Measurements from ENCODE around the gene ETV5.

The ETV5 gene

GRCh38 chr3:186108941-186109865 is at the start of gene ETV5:
Gene ETV5 (minus strand): TSS chr3:186109089. CDS start chr3:186105868, 3,221 bp downstream.
- TF ChIP-seq ZFX (IDR thresholded peaks at IDR 0.05; ENCODE audit: borderline replicate concordance) = no peak
- TF ChIP-seq CTCF (IDR thresholded peaks at IDR 0.05) = no peak
- H3K27ac ChIP-seq = peak within 1 kb of the TSS; percentile 51

GRCh38 chr3:186154641-186155040 is 45.8 kb upstream of the ETV5 start:
- no peak for TF ChIP-seq ZFX (IDR thresholded peaks at IDR 0.05; ENCODE audit: borderline replicate concordance)
- no peak for TF ChIP-seq CTCF (IDR thresholded peaks at IDR 0.05)

GRCh38 chr3:186152889-186153292 is 44.0 kb upstream of the ETV5 start:
- no peak overlapping the region for H3K27ac ChIP-seq
- TF ChIP-seq CTCF (IDR thresholded peaks at IDR 0.05) = no peak
- no peak for TF ChIP-seq ZFX (IDR thresholded peaks at IDR 0.05; ENCODE audit: borderline replicate concordance)

More at GRCh38 chr3:186154641-186155040, 45.8 kb upstream of the ETV5 start:
- H3K27ac ChIP-seq = no peak overlapping the region

DNA sequence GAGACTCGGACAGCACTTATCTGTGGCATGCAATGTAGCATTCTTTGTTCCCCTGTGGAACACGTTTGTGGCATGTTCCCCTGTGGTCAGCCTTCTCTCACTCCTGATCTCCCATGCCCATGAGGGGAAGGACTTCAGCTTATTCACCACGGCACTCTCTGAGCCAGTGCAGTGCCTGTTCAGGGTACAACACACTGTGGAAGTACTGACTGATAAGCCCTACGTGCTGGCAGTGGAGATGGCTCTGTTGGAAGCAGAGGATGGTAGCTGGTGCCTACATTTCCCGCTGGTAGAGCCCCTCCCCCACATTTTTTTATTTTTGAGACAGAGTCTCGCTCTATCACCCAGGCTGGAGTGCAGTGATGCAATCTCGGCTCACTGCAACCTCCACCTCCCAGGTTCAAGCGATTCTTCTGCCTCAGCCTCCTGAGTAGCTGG is 43.5 kb upstream of the ETV5 start:
- TF ChIP-seq CTCF (IDR thresholded peaks at IDR 0.05) (no peak), ZFX (IDR thresholded peaks at IDR 0.05; ENCODE audit: borderline replicate concordance) (no peak)
- H3K27ac ChIP-seq = no peak overlapping the region

- H3K27ac ChIP-seq = no peak overlapping the region
Observed at GRCh38 chr3:186151077-186151971, 42.4 kb upstream of the ETV5 start.

More at GRCh38 chr3:186151077-186151971, 42.4 kb upstream of the ETV5 start:
- TF ChIP-seq ZFX (IDR thresholded peaks at IDR 0.05; ENCODE audit: borderline replicate concordance) (no peak), CTCF (IDR thresholded peaks at IDR 0.05) (no peak)

Measured in 22Rv1 (cell line).